OCI-LY7 (cell line): ENCODE measurements around the gene PACS2. TPM values are rescaled to one million over a fixed set of nuclear protein-coding genes. Genes with fewer than 3 reads are reported as not detected.
A peak's percentile ranks its signal among the peaks of the same experiment; 100 is the strongest.

Experiments used
- BruUV-seq: library from RNA; stranded (reverse); fragments of 400-500 nt; replicated peaks from 2 replicates; lab custom pipeline; 2021; lab: Mats Ljungman, UMichigan
- CTCF ChIA-PET: fragments of 300-600 bp; sonication (Branson Sonifier 250); formaldehyde crosslinking; loops from one replicate; lab custom pipeline; 2022; ENCODE audit warnings: antibody characterized with exemption; ENCODE audit not compliant: unreplicated experiment; lab: Charles Lee
- POLR2A ChIA-PET: fragments of 300-600 bp; sonication (Branson Sonifier 250); formaldehyde crosslinking; loops from one replicate; lab custom pipeline; 2022; ENCODE audit warnings: antibody characterized with exemption; lab: Charles Lee
- DNase-seq: peaks from one replicate; pipeline ENCODE4 v3.0.0-alpha.2; 2015; ENCODE audit warnings: low spot score
- H2AFZ ChIP-seq: fragments of 200-600 bp; sonication (generic), shearing (Covaris generic); 2 replicates; pipeline ENCODE4 v1.6.1; 2014; ENCODE audit warnings: mild to moderate bottlenecking, antibody characterized with exemption, low read length, moderate library complexity
- H3K27ac ChIP-seq: fragments of 200-600 bp; sonication (generic); 2 replicates; pipeline ENCODE4 v1.5.1; 2014; ENCODE audit warnings: mixed run types, low read depth, mild to moderate bottlenecking, moderate library complexity, low read length, inconsistent platforms; ENCODE audit not compliant: poor library complexity, severe bottlenecking
- H3K36me3 ChIP-seq: fragments of 200-600 bp; sonication (generic); 2 replicates; pipeline ENCODE4 v1.6.1; 2014; ENCODE audit warnings: mild to moderate bottlenecking, antibody characterized with exemption, low read length, moderate library complexity, mixed read lengths; ENCODE audit not compliant: insufficient read depth
- H3K4me1 ChIP-seq: fragments of 200-600 bp; sonication (generic); 2 replicates; pipeline ENCODE4 v1.5.1; 2014; ENCODE audit warnings: mild to moderate bottlenecking, low read length; ENCODE audit not compliant: insufficient read depth, poor library complexity, severe bottlenecking
- H3K4me2 ChIP-seq: fragments of 200-600 bp; sonication (generic); 2 replicates; pipeline ENCODE4 v1.6.1; 2014; ENCODE audit warnings: mild to moderate bottlenecking, low read length
- H3K4me3 ChIP-seq: fragments of 200-600 bp; sonication (generic); 2 replicates; pipeline ENCODE4 v1.5.1; 2014; ENCODE audit warnings: mild to moderate bottlenecking, low read depth, low read length; ENCODE audit not compliant: poor library complexity, severe bottlenecking
- H3K79me2 ChIP-seq: fragments of 200-600 bp; sonication (generic); 2 replicates; pipeline ENCODE4 v1.6.1; 2016; ENCODE audit warnings: low read depth, mild to moderate bottlenecking, low read length, moderate library complexity, mixed read lengths; ENCODE audit not compliant: insufficient read depth
- H3K9me2 ChIP-seq: fragments of 200-600 bp; sonication (generic); 2 replicates; pipeline ENCODE4 v1.6.1; 2016; ENCODE audit warnings: mild to moderate bottlenecking, low read length, mixed read lengths; ENCODE audit not compliant: insufficient read depth
- H3K9me3 ChIP-seq: fragments of 200-600 bp; sonication (generic); 2 replicates; pipeline ENCODE4 v1.6.1; 2014; ENCODE audit warnings: mild to moderate bottlenecking, mixed run types, low read length, mixed read lengths
- H4K20me1 ChIP-seq: fragments of 200-600 bp; sonication (generic); 2 replicates; pipeline ENCODE4 v1.6.1; 2014; ENCODE audit warnings: mild to moderate bottlenecking, antibody characterized with exemption, low read length, moderate library complexity, mixed read lengths; ENCODE audit not compliant: insufficient read depth
- CTCF ChIP-seq: fragments of 200-600 bp; sonication (generic); conservative IDR thresholded peaks from 2 replicates; pipeline ENCODE4 v1.5.1; 2014; ENCODE audit warnings: mild to moderate bottlenecking, antibody characterized with exemption, low read length, moderate library complexity, mixed read lengths
- EZH2phosphoT487 ChIP-seq: fragments of 200-600 bp; sonication (generic); IDR thresholded peaks from 2 replicates; pipeline ENCODE4 v1.6.1; 2018; ENCODE audit warnings: low read depth, borderline replicate concordance, mild to moderate bottlenecking, mixed run types, antibody characterized with exemption, low read length, moderate library complexity, mixed read lengths
- intact Hi-C: fragments of 100-400 bp; cut with micrococcal nuclease; formaldehyde crosslinking; loops from one replicate; pipeline ENCODE4 v1.10.0; 2022; ENCODE audit not compliant: unreplicated experiment
- total RNA-seq, 2 experiments: library from RNA; depleted of rRNA in 1 of 2; stranded (reverse); fragments of >200 nt in 1 of 2; shearing (Covaris generic) in 1 of 2; gene quantifications; 2 replicates each; pipeline ENCODE4 v1.2.3, GENCODE V29; 2014 to 2022

Gene PACS2
- total RNA-seq, 2 experiments from 2014 or later: 45.4 to 46.9 TPM

- H3K79me2 ChIP-seq: peaks cover 56% of the 10 kb centered on the region
- POLR2A ChIA-PET: no interaction called here
Measured at GRCh38 chr14:105436891-105437722, 122.6 kb downstream of the PACS2 start.

GRCh38 chr14:105437723-105438500 is 123.4 kb downstream of the PACS2 start:
- intact Hi-C loops: no loop called here
- H2AFZ ChIP-seq: no peak overlapping the region
- no TSS peak for BruUV-seq
- H3K9me3 ChIP-seq: peaks cover 15% of the 10 kb centered on the region
- no peak overlapping the region for H3K4me2 ChIP-seq
- DNase-seq: no peak
- H3K4me1 ChIP-seq: no peaks in the 10 kb centered on the region
- no peak overlapping the region for H3K27ac ChIP-seq
- H3K9me2 ChIP-seq: no peaks in the 10 kb centered on the region
- H3K79me2 ChIP-seq: peaks cover 49% of the 10 kb centered on the region
- ChIA-PET CTCF (no interaction called here), POLR2A (no interaction called here)
- no peak overlapping the region for H3K4me3 ChIP-seq
- peaks cover 84% of the 10 kb centered on the region for H3K36me3 ChIP-seq
- no peak for TF ChIP-seq EZH2phosphoT487
- no peak for TF ChIP-seq CTCF
- H4K20me1 ChIP-seq: 0 out of 2 replicates have a peak, but pooled peaks cover 6% of the 10 kb centered on the region

More at GRCh38 chr14:105436891-105437722, 122.6 kb downstream of the PACS2 start:
- Histone ChIP-seq H3K36me3 (peaks cover 82% of the 10 kb centered on the region), H3K4me2 (no peak overlapping the region), H3K4me1 (no peaks in the 10 kb centered on the region), H3K9me3 (peaks cover 15% of the 10 kb centered on the region), H3K4me3 (no peak overlapping the region), H2AFZ (no peak overlapping the region), H3K9me2 (no peaks in the 10 kb centered on the region), H4K20me1 (0 out of 2 replicates have a peak, but pooled peaks cover 6% of the 10 kb centered on the region), H3K27ac (no peak overlapping the region)
- TF ChIP-seq EZH2phosphoT487: no peak
- no peak for TF ChIP-seq CTCF
- CTCF ChIA-PET: no interaction called here
- intact Hi-C loops: no loop called here
- BruUV-seq: no TSS peak
- DNase-seq: peak; percentile 22
